Body of pancreas (tissue), 4 donors: ENCODE results near the gene CAMKMT.

Experiments
- CTCF ChIP-seq, 7 experiments: fragments of 450-650 bp in 4 of 7; fragments of 200-600 bp in 3 of 7; sonication (generic) in 3 of 7; IDR thresholded peaks; one replicate each; pipeline ENCODE4 v1.5.1; 2016 to 2019; ENCODE audit warnings: antibody characterized with exemption in 7 of 7
- POLR2A ChIP-seq, 3 donors: fragments of 450-650 bp; IDR thresholded peaks; one replicate each; pipeline ENCODE4 v1.6.1; 2016; ENCODE audit warnings: antibody characterized with exemption in 3 of 3, mild to moderate bottlenecking in 2 of 3

GRCh38 chr2:44532031-44532430 is 170.3 kb downstream of the CAMKMT start:
- no peak for TF ChIP-seq CTCF (IDR thresholded peaks at IDR 0.05)
- TF ChIP-seq POLR2A (IDR thresholded peaks at IDR 0.05): no peak
